ENCODE results near the gene UPP2. TPM values are rescaled to one million over a fixed set of nuclear protein-coding genes. Genes with fewer than 3 reads are reported as not detected.

Gene UPP2
- total and polyA plus RNA-seq, 7 donors: 0.06 TPM; not detected in 6

- DNase-seq: no peak
- intact Hi-C loops (cut with DNase I): no loop called here
- no peak overlapping the region for H3K4me3 ChIP-seq
- no peaks in the 10 kb centered on the region for H3K4me1 ChIP-seq
- no peaks in the 10 kb centered on the region for H3K27me3 ChIP-seq
- no peaks in the 10 kb centered on the region for H3K36me3 ChIP-seq
- H3K9me3 ChIP-seq: no peaks in the 10 kb centered on the region
- TF ChIP-seq EP300 (IDR thresholded peaks at IDR 0.05) (no peak), POLR2AphosphoS5 (IDR thresholded peaks at IDR 0.05) (no peak), POLR2A (IDR thresholded peaks at IDR 0.05) (no peak)
- TF ChIP-seq, protein P1, sequence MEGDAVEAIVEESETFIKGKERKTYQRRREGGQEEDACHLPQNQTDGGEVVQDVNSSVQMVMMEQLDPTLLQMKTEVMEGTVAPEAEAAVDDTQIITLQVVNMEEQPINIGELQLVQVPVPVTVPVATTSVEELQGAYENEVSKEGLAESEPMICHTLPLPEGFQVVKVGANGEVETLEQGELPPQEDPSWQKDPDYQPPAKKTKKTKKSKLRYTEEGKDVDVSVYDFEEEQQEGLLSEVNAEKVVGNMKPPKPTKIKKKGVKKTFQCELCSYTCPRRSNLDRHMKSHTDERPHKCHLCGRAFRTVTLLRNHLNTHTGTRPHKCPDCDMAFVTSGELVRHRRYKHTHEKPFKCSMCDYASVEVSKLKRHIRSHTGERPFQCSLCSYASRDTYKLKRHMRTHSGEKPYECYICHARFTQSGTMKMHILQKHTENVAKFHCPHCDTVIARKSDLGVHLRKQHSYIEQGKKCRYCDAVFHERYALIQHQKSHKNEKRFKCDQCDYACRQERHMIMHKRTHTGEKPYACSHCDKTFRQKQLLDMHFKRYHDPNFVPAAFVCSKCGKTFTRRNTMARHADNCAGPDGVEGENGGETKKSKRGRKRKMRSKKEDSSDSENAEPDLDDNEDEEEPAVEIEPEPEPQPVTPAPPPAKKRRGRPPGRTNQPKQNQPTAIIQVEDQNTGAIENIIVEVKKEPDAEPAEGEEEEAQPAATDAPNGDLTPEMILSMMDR (IDR thresholded peaks at IDR 0.05): no peak
- 22 to 60% methylated on average over 1 of the region's 1 CpG for WGBS, 2 donors
- H3K27ac ChIP-seq: no peak overlapping the region
These were observed 18.4 kb downstream of the UPP2 start for GRCh38 chr2:158120102-158120501.

GRCh38 chr2:158120664-158121641 is 19.3 kb downstream of the UPP2 start:
- WGBS, 2 donors: 83% methylated on average over 8 of the region's 8 CpGs
- Histone ChIP-seq H3K4me1 (no peaks in the 10 kb centered on the region), H3K27ac (no peak overlapping the region), H3K4me3 (no peak overlapping the region), H3K36me3 (no peaks in the 10 kb centered on the region), H3K9me3 (no peaks in the 10 kb centered on the region), H3K27me3 (no peaks in the 10 kb centered on the region)
- no peak for DNase-seq
- intact Hi-C loops (cut with DNase I): no loop called here
- no peak for TF ChIP-seq POLR2A (IDR thresholded peaks at IDR 0.05)

- 7 to 61% methylated on average over 2 of the region's 2 CpGs for WGBS, 2 donors
- no peaks in the 10 kb centered on the region for H3K27me3 ChIP-seq
- intact Hi-C loops (cut with DNase I): no loop called here
- no peak overlapping the region for H3K27ac ChIP-seq
- no peaks in the 10 kb centered on the region for H3K9me3 ChIP-seq
- H3K4me3 ChIP-seq: no peak overlapping the region
- no peaks in the 10 kb centered on the region for H3K36me3 ChIP-seq
- no peaks in the 10 kb centered on the region for H3K4me1 ChIP-seq
- TF ChIP-seq POLR2AphosphoS5 (IDR thresholded peaks at IDR 0.05): no peak
- TF ChIP-seq, protein P1 (IDR thresholded peaks at IDR 0.05): no peak
- TF ChIP-seq POLR2A (IDR thresholded peaks at IDR 0.05): no peak
- TF ChIP-seq EP300 (IDR thresholded peaks at IDR 0.05): no peak
- no peak for DNase-seq
These were observed 23.2 kb downstream of the UPP2 start for GRCh38 chr2:158124896-158125295.

- DNase-seq: no peak
- Histone ChIP-seq H3K4me3 (no peak overlapping the region), H3K27me3 (no peaks in the 10 kb centered on the region), H3K36me3 (no peaks in the 10 kb centered on the region), H3K27ac (no peak overlapping the region), H3K9me3 (no peaks in the 10 kb centered on the region), H3K4me1 (no peaks in the 10 kb centered on the region)
- intact Hi-C loops (cut with DNase I): no loop called here
- TF ChIP-seq, protein P1 (IDR thresholded peaks at IDR 0.05): no peak
- no peak for TF ChIP-seq EP300 (IDR thresholded peaks at IDR 0.05)
- no peak for TF ChIP-seq POLR2A (IDR thresholded peaks at IDR 0.05)
- TF ChIP-seq POLR2AphosphoS5 (IDR thresholded peaks at IDR 0.05): no peak
- WGBS, 2 donors: 62 to 74% methylated on average over 5 of the region's 5 CpGs
These were observed 24.3 kb downstream of the UPP2 start for GRCh38 chr2:158125756-158126498.

- no peak for DNase-seq
- 10 to 62% methylated on average over 1 of the region's 1 CpG for WGBS, 2 donors
- Histone ChIP-seq H3K36me3 (no peaks in the 10 kb centered on the region), H3K27ac (no peak overlapping the region), H3K4me1 (no peaks in the 10 kb centered on the region), H3K9me3 (no peaks in the 10 kb centered on the region), H3K27me3 (no peaks in the 10 kb centered on the region), H3K4me3 (no peak overlapping the region)
- no peak for TF ChIP-seq POLR2A (IDR thresholded peaks at IDR 0.05)
- no peak for TF ChIP-seq EP300 (IDR thresholded peaks at IDR 0.05)
- TF ChIP-seq, protein P1 (IDR thresholded peaks at IDR 0.05): no peak
- TF ChIP-seq POLR2AphosphoS5 (IDR thresholded peaks at IDR 0.05): no peak
- intact Hi-C loops (cut with DNase I): no loop called here
These were observed 25.7 kb downstream of the UPP2 start for GRCh38 chr2:158127380-158127804.
